T-cell (primary cell): ENCODE data around the gene FOXRED2. TPM values are rescaled to one million over a fixed set of nuclear protein-coding genes. Genes with fewer than 3 reads are reported as not detected.
A peak's percentile ranks its signal among the peaks of the same experiment; 100 is the strongest.

Source experiments
- ATAC-seq, 4 experiments: fragments of 200-7000 bp in 3 of 4; fragments of 150-1000 bp in 1 of 4; cut with Tn5 transposase; replicated peaks in 1 of 4; 1 replicate in 3 of 4; 2 replicates in 1 of 4; pipeline ENCODE4 v1.10.0; 2021; ENCODE audit warnings: moderate library complexity in 3 of 4, mild to moderate bottlenecking in 2 of 4, moderate number of reproducible peaks in 1 of 4
- CTCF ChIA-PET, 2 donors: fragments of 300-600 bp; sonication (Branson Sonifier 250); formaldehyde crosslinking; loops; one replicate each; lab custom pipeline; 2022; ENCODE audit warnings: antibody characterized with exemption in 2 of 2; lab: Charles Lee
- POLR2A ChIA-PET, 2 donors: fragments of 300-600 bp; sonication (Branson Sonifier 250); formaldehyde crosslinking; loops; one replicate each; lab custom pipeline; 2022; ENCODE audit warnings: antibody characterized with exemption in 2 of 2; lab: Charles Lee
- DNase-seq, 35 experiments: peaks; one replicate each; pipeline versions ENCODE4 v3.0.0 to v3.0.0-alpha.2; 2013 to 2023
- H3K27ac ChIP-seq: one replicate; pipeline ENCODE4 v1.5.1; 2013; ENCODE audit warnings: low read length
- H3K27me3 ChIP-seq, 2 experiments: replicated peaks in 1 of 2; 1 replicate in 1 of 2; 2 replicates in 1 of 2; pipeline versions ENCODE4 v1.6.1 to v1.7.0; 2013; ENCODE audit warnings: low read length in 1 of 2, mixed read lengths in 1 of 2; ENCODE audit not compliant: control insufficient read depth in 2 of 2, insufficient read depth in 2 of 2; ENCODE audit errors: extremely low read depth in 1 of 2
- H3K36me3 ChIP-seq, 2 donors: 1 replicate in 1 of 2; 2 replicates in 1 of 2; pipeline versions ENCODE4 v1.6.1 to v1.7.0; 2013; ENCODE audit warnings: low read length in 1 of 2; ENCODE audit not compliant: control insufficient read depth in 2 of 2, insufficient read depth in 1 of 2; ENCODE audit errors: extremely low read depth in 1 of 2
- H3K4me1 ChIP-seq, 2 experiments: 1 replicate in 1 of 2; 2 replicates in 1 of 2; pipeline versions ENCODE4 v1.6.1 to v1.7.0; 2013; ENCODE audit warnings: low read length in 2 of 2, mixed read lengths in 1 of 2; ENCODE audit not compliant: insufficient read depth in 2 of 2, control insufficient read depth in 1 of 2; ENCODE audit errors: extremely low read depth in 1 of 2
- H3K4me3 ChIP-seq, 2 donors: 1 replicate in 1 of 2; 2 replicates in 1 of 2; pipeline versions ENCODE4 v1.5.1 to v1.7.0; 2013; ENCODE audit warnings: mild to moderate bottlenecking in 2 of 2, low read length in 1 of 2, moderate library complexity in 1 of 2; ENCODE audit not compliant: control insufficient read depth in 1 of 2; ENCODE audit errors: extremely low read depth in 1 of 2
- H3K9me3 ChIP-seq: 2 replicates; pipeline ENCODE4 v1.7.0; 2013
- H3K27ac Mint-ChIP-seq, 2 donors: one replicate each; pipeline ENCODE4 v1.8.0; 2020 to 2021; ENCODE audit warnings: mild to moderate bottlenecking in 2 of 2, mixed read lengths in 2 of 2
- H3K27me3 Mint-ChIP-seq, 2 donors: one replicate each; pipeline ENCODE4 v1.8.0; 2021 to 2022; ENCODE audit warnings: mixed read lengths in 2 of 2
- H3K36me3 Mint-ChIP-seq: one replicate; pipeline ENCODE4 v1.8.0; 2021; ENCODE audit warnings: mixed read lengths
- H3K4me1 Mint-ChIP-seq, 3 donors: one replicate each; pipeline ENCODE4 v1.8.0; 2020 to 2022; ENCODE audit warnings: mixed read lengths in 3 of 3, mild to moderate bottlenecking in 1 of 3
- H3K4me3 Mint-ChIP-seq, 3 donors: one replicate each; pipeline ENCODE4 v1.8.0; 2020 to 2022; ENCODE audit warnings: mild to moderate bottlenecking in 3 of 3, mixed read lengths in 3 of 3, moderate library complexity in 3 of 3
- H3K9me3 Mint-ChIP-seq, 3 donors: one replicate each; pipeline ENCODE4 v1.8.0; 2020 to 2022; ENCODE audit warnings: mixed read lengths in 3 of 3
- WGBS: methylation state at CpG from one replicate; pipeline ENCODE4 v1.1.5; 2013; ENCODE audit warnings: missing lambda C conversion rate; ENCODE audit not compliant: insufficient coverage; 5-methylcytosine and 5-hydroxymethylcytosine counted together
- total RNA-seq, 35 experiments: library from RNA in 6 of 35; stranded (reverse) in 6 of 35; fragments of 120-200 nt in 1 of 35; gene quantifications; one replicate each; pipeline versions ENCODE4 v1.2.1 to v1.2.4 and lab custom pipeline; 2013 to 2026

The FOXRED2 gene
- total RNA-seq, 5 donors from 2014 or later (not counting 1 experiment from before 2014, with no cell fraction given) = 1.7 to 5.0 (median 3.2) TPM

DNA sequence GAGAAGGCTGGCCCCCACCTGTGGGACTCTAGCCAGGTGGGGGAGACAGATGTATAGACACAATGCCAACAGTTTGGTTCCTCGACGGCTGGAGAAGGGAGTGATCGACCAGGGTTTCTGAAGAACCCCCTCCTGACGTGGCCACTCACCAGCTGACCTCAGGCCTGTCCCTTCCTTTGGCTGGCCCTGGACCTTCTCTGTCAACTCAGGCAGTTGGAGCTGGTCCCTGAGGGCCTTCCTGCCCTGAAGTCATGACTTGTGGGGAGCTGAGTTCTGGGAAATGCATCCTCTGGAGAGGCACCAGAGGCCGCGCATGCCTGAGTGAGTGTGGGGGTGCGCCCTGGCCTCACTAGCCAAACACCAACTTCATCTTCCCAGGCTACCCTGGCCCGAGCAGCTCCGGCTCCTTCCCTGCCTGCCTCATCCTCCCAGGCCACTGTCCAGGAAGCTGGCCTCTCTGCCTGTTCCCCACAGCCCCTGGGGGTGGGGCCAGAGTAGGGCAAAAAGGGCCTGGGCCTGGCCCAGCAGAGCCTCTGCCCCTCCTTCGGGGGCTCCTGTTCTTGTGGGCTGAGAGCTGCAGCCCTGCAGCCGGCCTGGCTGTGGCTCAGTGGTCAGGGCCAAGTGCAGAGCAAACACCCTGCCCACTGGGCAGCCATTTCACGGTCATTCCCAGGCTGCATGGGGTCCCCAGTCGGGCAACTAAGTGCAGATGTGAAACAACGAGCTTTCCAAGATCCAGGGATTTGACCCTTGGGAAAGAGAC is 49.0 kb downstream of the FOXRED2 start:
- no peak overlapping the region for H3K4me3 Mint-ChIP-seq
- Histone ChIP-seq H3K9me3 (no peaks in the 10 kb centered on the region), H3K4me1 (peaks cover 4 to 32% of the 10 kb centered on the region in 2 experiments), H3K4me3 (no peak overlapping the region), H3K36me3 (no peaks in the 10 kb centered on the region), H3K27ac (no peak overlapping the region), H3K27me3 (peaks cover 0 to 2% of the 10 kb centered on the region in 2 experiments)
- ATAC-seq (no peak), DNase-seq (no peak)
- CTCF ChIA-PET = no interaction called here
- no peaks in the 10 kb centered on the region for H3K36me3 Mint-ChIP-seq
- H3K9me3 Mint-ChIP-seq = no peaks in the 10 kb centered on the region
- H3K27me3 Mint-ChIP-seq = no peaks in the 10 kb centered on the region
- H3K27ac Mint-ChIP-seq = peak overlapping the region; percentile 41 to 63
- H3K4me1 Mint-ChIP-seq = peaks cover 23 to 25% (median 25%) of the 10 kb centered on the region in 3 donors
- POLR2A ChIA-PET = no interaction called here
- WGBS = 87% methylated on average over 8 of the region's 14 CpGs

DNA sequence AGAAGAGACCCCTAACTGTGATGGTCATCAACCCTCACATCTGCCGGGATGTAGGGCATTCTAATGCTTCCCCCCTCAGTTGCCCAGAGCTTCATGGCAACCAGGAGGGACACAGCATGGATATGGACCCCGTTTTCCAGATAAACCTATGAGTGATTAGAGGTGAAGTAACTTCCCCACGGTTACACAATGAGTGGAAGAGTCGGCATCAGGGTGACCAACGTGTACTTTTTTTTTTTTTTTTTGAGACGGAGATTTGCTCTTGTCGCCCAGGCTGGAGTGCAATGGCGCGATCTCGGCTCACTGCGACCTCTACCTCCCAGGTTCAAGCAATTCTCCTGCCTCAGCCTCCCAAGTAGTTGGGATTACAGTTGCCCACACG is 50.4 kb downstream of the FOXRED2 start:
- POLR2A ChIA-PET = no interaction called here

DNA sequence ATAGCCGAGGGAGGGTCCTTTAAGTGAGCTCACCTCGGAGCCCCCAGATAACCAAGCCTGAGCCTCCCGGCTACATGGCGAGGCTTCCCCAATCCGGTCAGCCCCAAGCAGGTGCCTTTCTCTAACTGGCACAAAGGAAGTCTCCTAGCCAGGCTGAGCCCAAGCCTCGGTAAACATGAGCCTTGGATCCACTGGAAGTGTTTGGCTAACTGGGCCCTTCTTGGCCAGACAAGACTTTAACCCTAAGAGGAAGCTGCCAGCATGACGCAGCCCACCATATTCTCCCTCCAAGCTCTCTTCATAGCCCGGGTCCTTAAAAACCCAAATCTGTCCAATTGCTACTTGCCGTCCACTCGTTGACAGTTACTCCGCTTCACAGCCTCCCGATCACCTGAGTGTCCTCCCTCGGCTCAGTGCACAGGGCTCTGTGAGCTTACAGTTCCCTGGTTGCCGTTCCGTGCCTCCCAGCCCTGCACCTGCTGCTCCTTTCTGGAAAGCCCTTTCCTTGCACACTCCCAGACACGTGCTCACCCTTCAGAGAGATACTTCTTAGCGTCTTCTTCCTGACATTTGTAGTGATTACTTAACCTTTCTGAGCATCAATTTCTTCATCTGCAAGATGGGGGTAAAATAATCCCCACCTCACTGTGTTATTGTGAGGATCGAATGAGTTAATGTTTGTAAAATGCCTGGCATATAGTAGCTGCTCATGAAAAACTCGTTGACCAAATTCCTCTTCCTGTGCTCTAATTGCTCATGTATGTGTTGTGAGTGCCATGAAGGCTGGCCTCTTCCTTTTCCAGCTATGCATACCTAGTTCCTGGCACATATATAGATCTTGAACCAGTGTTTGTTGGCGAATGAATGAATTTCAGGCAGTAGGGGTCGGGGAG is 51.0 kb downstream of the FOXRED2 start:
- peak overlapping the region; percentile 25 to 51 for H3K4me3 ChIP-seq
- Mint-ChIP-seq H3K9me3 (no peaks in the 10 kb centered on the region), H3K4me1 (peaks cover 43 to 46% (median 45%) of the 10 kb centered on the region in 3 donors), H3K4me3 (peak overlapping the region; percentile 42 to 46 (median 46)), H3K27me3 (no peaks in the 10 kb centered on the region), H3K36me3 (no peaks in the 10 kb centered on the region), H3K27ac (peak overlapping the region; percentile 71 to 85)
- no peaks in the 10 kb centered on the region for H3K9me3 ChIP-seq
- DNase-seq = no peak
- no peak for ATAC-seq
- no peaks in the 10 kb centered on the region for H3K36me3 ChIP-seq
- H3K4me1 ChIP-seq = peaks cover 14 to 52% of the 10 kb centered on the region in 2 experiments
- ChIA-PET POLR2A (no interaction called here), CTCF (interaction anchor here in 1 of 2 donors (0.6 to 1.0 kb wide), 2 partner anchors 19 to 91 kb away, joined by 3 to 6 read pairs; no protein-coding TSS in a partner anchor)
- peak overlapping the region; percentile 88 for H3K27ac ChIP-seq
- WGBS = 71% methylated on average over 15 of the region's 21 CpGs
- H3K27me3 ChIP-seq = no peaks in the 10 kb centered on the region

More for the DNA sequence above, 50.4 kb downstream of the FOXRED2 start:
- Histone ChIP-seq H3K9me3 (no peaks in the 10 kb centered on the region), H3K27me3 (no peaks in the 10 kb centered on the region), H3K4me3 (no peak overlapping the region), H3K36me3 (no peaks in the 10 kb centered on the region), H3K27ac (no peak overlapping the region), H3K4me1 (peaks cover 11 to 46% of the 10 kb centered on the region in 2 experiments)
- 60% methylated on average over 1 of the region's 12 CpGs for WGBS
- H3K27me3 Mint-ChIP-seq = no peaks in the 10 kb centered on the region
- H3K27ac Mint-ChIP-seq = peak overlapping the region; percentile 71 to 85
- DNase-seq (no peak), ATAC-seq (no peak)
- H3K4me1 Mint-ChIP-seq = peaks cover 37 to 40% (median 39%) of the 10 kb centered on the region in 3 donors
- peak overlapping the region in 2 of 3 donors; percentile 46 for H3K4me3 Mint-ChIP-seq
- H3K9me3 Mint-ChIP-seq = no peaks in the 10 kb centered on the region
- CTCF ChIA-PET = interaction anchor here in 1 of 2 donors (0.6 kb wide), 1 partner anchor 19 kb away, joined by 3 read pairs; no protein-coding TSS in a partner anchor
- H3K36me3 Mint-ChIP-seq = no peaks in the 10 kb centered on the region

DNA sequence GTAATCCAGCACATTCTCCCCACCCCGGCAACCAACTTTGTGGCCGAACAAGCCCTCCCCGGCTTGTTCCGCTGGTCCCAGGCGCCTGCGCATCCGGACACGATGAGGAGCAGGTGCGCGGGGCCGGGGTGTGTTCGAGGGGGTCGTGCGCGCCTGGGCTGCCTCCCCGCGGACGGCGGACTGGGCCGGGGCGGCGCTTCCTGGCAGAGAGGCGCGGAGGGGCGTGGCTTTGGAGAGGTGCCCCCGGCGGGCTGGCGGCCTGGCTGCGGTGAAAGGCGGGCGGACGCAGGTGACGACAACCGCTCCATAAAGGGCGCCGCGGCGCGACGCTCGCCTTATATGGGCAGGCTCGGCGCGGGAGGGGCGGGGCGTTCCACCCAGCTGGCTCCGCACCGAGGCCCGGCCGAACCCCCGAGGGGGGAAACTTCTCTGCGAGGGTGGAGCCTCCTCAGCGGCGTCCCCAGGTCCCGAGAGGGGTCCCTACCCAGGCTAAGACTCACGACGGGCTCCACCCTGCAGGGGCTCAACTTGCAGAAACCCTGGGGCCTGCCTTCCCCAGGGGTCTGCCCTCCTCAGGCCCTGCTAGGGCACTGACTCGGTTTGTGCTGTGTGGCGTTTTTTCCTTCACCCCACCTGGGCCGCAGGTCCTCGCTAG is 51.8 kb downstream of the FOXRED2 start:
- DNase-seq (peak; percentile 83 to 98 (median 92)), ATAC-seq (peak; percentile 76 to 83 (median 82))
- H3K4me3 Mint-ChIP-seq = peak overlapping the region; percentile 46 to 75 (median 70)
- H3K27ac Mint-ChIP-seq = peak overlapping the region; percentile 85 to 88
- WGBS = 0% methylated on average over 59 of the region's 61 CpGs
- H3K36me3 ChIP-seq = no peaks in the 10 kb centered on the region
- no peaks in the 10 kb centered on the region for H3K36me3 Mint-ChIP-seq
- H3K9me3 ChIP-seq = no peaks in the 10 kb centered on the region
- POLR2A ChIA-PET = interaction anchor here in 1 of 2 donors (0.6 to 1.0 kb wide), 2 partner anchors 50 to 78 kb away, joined by 3 to 10 read pairs; no protein-coding TSS in a partner anchor
- no peaks in the 10 kb centered on the region for H3K27me3 Mint-ChIP-seq
- H3K4me1 Mint-ChIP-seq = peaks cover 43 to 46% (median 46%) of the 10 kb centered on the region in 3 donors
- H3K27me3 ChIP-seq = no peaks in the 10 kb centered on the region
- peaks cover 14 to 60% of the 10 kb centered on the region in 2 experiments for H3K4me1 ChIP-seq
- peak overlapping the region; percentile 55 to 72 for H3K4me3 ChIP-seq
- H3K27ac ChIP-seq = peak overlapping the region; percentile 95
- CTCF ChIA-PET = interaction anchor here in 1 of 2 donors (0.6 to 1.0 kb wide), 2 partner anchors 8 to 90 kb away, joined by 3 to 6 read pairs; no protein-coding TSS in a partner anchor
- H3K9me3 Mint-ChIP-seq = no peaks in the 10 kb centered on the region

DNA sequence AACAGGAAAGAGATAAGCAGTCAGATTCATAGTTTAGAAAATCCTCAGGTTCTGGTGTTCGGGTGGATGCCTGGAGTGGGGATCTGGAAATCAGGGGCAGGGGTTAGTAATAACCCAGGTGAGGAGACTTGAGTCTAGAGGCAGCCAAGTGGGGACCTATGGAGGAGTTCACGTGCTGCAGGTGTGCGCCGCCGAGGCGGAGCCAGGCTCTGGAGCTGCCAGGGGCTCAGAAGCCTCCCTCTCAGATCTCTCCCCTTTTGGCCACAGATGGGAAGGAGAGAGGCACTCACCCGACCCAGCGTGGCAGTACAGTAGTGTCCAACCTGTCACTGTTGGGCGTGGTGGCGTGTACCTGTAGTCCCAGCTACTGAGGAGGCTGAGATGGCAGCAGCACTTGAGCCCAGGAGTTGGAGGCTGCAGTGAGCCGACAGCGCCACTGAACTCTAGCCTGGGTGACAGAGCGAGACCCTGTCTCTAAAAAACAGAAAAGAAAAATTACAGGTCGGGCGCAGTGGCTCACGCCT is 52.9 kb downstream of the FOXRED2 start:
- no peaks in the 10 kb centered on the region for H3K27me3 ChIP-seq
- Mint-ChIP-seq H3K4me3 (peak overlapping the region; percentile 46 to 70 (median 68)), H3K36me3 (no peaks in the 10 kb centered on the region), H3K9me3 (no peaks in the 10 kb centered on the region), H3K27me3 (no peaks in the 10 kb centered on the region), H3K27ac (peak overlapping the region; percentile 87 to 88), H3K4me1 (peaks cover 44 to 49% (median 49%) of the 10 kb centered on the region in 3 donors)
- H3K9me3 ChIP-seq = no peaks in the 10 kb centered on the region
- ChIA-PET CTCF (interaction anchor here (0.6 to 0.7 kb wide), 6 partner anchors 70 to 173 kb away, joined by 3 to 6 read pairs (median 4); no protein-coding TSS in a partner anchor), POLR2A (interaction anchor here (0.7 to 1.0 kb wide), 2 partner anchors 77 to 144 kb away, joined by 5 to 10 read pairs; no protein-coding TSS in a partner anchor)
- H3K4me1 ChIP-seq = peaks cover 14 to 71% of the 10 kb centered on the region in 2 experiments
- DNase-seq (no peak), ATAC-seq (no peak)
- no peaks in the 10 kb centered on the region for H3K36me3 ChIP-seq
- no peak overlapping the region for H3K4me3 ChIP-seq
- WGBS = 81% methylated on average over 7 of the region's 16 CpGs
- peak overlapping the region; percentile 52 for H3K27ac ChIP-seq
